HG02610 (cell line): ENCODE data around the gene TRIM65.

Experiments used
- ATAC-seq: cut with Tn5 transposase; IDR thresholded peaks from one replicate; pipeline ENCODE4 v1.9.1; 2021; ENCODE audit warnings: mild to moderate bottlenecking, moderate library complexity; ENCODE audit not compliant: unreplicated experiment

TRIM65 gene

GRCh38 chr17:75896415-75897159 lies at the start of gene TRIM65:
Gene TRIM65 (minus strand): TSS chr17:75896951. CDS start chr17:75896937, 14 bp downstream.
- peak; percentile 52 for ATAC-seq

- no peak for ATAC-seq
Observed at GRCh38 chr17:75945211-75945610, 48.5 kb upstream of the TRIM65 start.

- ATAC-seq, result no peak
Observed at GRCh38 chr17:75943491-75943890, 46.7 kb upstream of the TRIM65 start.

GRCh38 chr17:75942473-75942872 lies 45.7 kb upstream of the TRIM65 start:
- no peak for ATAC-seq

- ATAC-seq, result no peak
Observed at GRCh38 chr17:75941442-75941819, 44.7 kb upstream of the TRIM65 start.

GRCh38 chr17:75940727-75941441 lies 44.1 kb upstream of the TRIM65 start, which contains the start of gene FBF1:
Gene FBF1 (minus strand): TSS chr17:75941042. CDS start chr17:75938149, 2,893 bp downstream.
- ATAC-seq, result peak; percentile 99

GRCh38 chr17:75937652-75938051 lies 40.9 kb upstream of the TRIM65 start:
- ATAC-seq, result no peak

GRCh38 chr17:75933808-75934207 lies 37.1 kb upstream of the TRIM65 start:
- no peak for ATAC-seq

- ATAC-seq, result no peak
Observed at GRCh38 chr17:75932852-75933251, 36.1 kb upstream of the TRIM65 start.

GRCh38 chr17:75931062-75931461 lies 34.3 kb upstream of the TRIM65 start:
- ATAC-seq, result no peak

- no peak for ATAC-seq
Observed at GRCh38 chr17:75927286-75927922, 30.7 kb upstream of the TRIM65 start.

GRCh38 chr17:75926456-75926855 lies 29.7 kb upstream of the TRIM65 start:
- no peak for ATAC-seq

GRCh38 chr17:75925912-75926311 lies 29.2 kb upstream of the TRIM65 start:
- no peak for ATAC-seq

GRCh38 chr17:75925103-75925502 lies 28.4 kb upstream of the TRIM65 start:
- ATAC-seq, result no peak

GRCh38 chr17:75922963-75923874 lies 26.5 kb upstream of the TRIM65 start:
- ATAC-seq, result no peak

- no peak for ATAC-seq
Observed at GRCh38 chr17:75922173-75922961, 25.6 kb upstream of the TRIM65 start.

- no peak for ATAC-seq
Observed at GRCh38 chr17:75921596-75921995, 24.8 kb upstream of the TRIM65 start.

- ATAC-seq, result no peak
Observed at GRCh38 chr17:75920045-75920560, 23.4 kb upstream of the TRIM65 start.

- no peak for ATAC-seq
Observed at GRCh38 chr17:75919611-75920010, 22.9 kb upstream of the TRIM65 start.
